Measurements from ENCODE around the gene KSR2.

The KSR2 gene

DNA sequence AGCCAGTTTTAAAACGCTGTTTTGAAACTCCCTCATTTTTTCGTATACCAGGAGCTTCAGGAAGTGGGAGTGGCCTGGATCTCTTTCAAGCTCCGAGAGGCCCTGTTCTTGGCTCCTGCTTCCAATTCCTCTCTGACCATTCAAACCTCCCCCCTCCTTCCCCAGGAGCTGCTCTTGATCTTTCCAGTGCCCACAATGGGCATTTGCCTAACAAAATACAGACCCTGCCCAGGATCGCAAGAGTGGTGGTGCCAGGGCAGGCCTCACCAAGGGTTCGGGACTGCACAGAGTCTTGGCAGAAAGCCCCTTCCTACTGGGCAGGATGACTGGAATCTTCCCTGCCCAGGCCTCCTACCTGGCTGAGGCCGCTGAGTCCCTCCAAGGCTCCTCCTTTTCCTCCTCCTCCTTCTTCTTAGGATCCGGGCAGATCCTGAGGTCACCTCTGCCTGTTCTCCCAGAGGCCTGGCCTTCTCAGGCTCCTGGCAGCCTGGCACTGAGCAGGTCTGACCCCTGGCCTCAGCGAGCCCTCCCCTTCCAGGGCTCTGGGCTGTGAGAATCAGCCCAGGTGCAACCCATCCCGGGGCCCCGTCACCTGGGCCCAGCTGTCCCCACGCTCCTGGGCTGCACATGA lies 560.5 kb downstream of the KSR2 start:
- DNase-seq (ENCODE audit: low read depth in 2 of 2) = no peak

DNA sequence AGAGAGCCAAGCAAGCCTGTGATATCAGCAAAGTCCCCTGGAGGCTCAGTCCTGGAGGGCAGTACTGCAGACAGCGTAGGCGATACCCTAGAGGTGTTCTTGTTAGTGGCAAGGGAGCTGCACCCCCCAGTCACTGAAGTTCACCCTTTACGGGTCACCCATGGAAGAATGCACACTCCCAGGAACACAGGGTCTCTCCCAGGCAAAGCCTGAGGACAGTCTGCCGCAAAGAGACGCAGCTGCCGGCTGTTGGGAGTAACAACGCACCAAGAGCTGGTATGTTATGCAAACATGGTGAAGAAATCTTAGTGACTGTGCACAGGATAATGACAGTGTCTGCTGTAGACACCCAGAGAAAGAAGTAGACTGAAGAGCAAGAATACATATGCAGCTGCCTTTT lies 563.9 kb downstream of the KSR2 start:
- no peak for DNase-seq (ENCODE audit: low read depth in 2 of 2)

DNA sequence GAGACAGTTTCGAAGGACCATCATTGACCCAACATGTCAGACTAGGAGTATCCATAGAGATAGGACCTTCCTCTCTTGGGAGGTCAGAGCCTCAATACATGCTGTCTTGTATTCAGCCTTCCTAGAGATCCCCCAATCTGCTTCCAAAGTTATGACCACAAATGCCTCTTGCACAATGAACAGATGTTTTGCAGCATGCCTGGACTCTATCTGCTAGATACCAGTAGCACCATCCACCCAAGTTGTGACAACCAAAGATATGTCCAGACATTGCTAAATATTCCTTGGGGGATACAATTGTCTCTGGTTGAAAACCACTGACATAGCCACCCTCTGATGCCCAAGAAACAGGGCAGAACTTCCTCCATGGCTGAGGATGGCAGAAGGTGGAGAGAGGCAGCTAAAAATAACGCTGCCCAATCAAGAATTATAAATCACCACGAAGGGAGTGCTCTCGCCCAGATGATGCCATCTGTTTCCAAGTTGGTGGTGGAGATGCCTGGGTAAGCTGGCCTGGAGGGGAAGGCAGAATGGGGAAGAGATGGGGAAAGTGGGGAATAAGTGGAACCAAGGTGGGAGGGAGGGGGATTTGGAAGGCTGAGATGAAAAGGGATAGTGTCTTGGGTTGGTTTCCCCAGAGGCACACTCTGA lies 564.5 kb downstream of the KSR2 start:
- DNase-seq (ENCODE audit: low read depth in 2 of 2) = no peak

DNA sequence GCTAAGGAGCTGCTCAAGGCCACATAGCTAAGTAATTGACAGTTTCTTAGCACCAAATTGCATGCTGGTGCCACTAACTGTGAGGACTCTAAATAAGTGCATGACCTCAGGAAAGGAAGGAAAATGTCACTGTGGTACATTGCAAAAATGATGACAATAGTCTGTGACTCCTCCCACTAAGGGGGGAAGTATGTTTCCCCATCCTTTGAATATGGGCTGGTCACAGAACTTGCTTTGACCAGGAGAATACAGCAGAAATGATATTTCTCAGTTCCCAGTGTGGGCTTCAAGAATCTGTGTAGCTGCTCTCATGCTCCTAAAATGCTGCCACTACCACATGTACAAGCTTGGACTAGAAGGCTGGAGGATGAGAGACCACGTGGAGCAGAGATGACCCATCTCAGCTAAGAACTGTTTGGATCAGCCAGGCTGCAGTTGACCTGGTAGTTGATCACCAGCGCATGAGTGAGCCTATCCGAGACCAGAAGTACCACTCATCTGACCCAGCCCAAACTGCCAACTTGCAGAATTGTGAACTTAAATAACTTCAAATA lies 565.1 kb downstream of the KSR2 start:
- no peak for DNase-seq (ENCODE audit: low read depth in 2 of 2)

Data from stimulated activated CD8-positive, alpha-beta memory T cell treated with anti-CD3 and anti-CD28 coated beads, Interleukin-15, amount 100 ng/mL, for 48 hours (primary cell).